NT2/D1 (cell line): ENCODE data around the gene SYT12.
A peak's percentile ranks its signal among the peaks of the same experiment; 100 is the strongest.

Source experiments
- DNase-seq: peaks from one replicate; pipeline ENCODE4 v3.0.0-alpha.2; 2011; ENCODE audit warnings: low read depth, low spot score
- H3K27me3 ChIP-seq: 2 replicates; pipeline ENCODE4 v1.6.0; 2011; ENCODE audit warnings: mild to moderate bottlenecking; ENCODE audit not compliant: insufficient read length, insufficient read depth
- H3K36me3 ChIP-seq: 2 replicates; pipeline ENCODE4 v1.6.1; 2011; ENCODE audit warnings: mild to moderate bottlenecking, low read length, mixed read lengths; ENCODE audit not compliant: insufficient read depth, insufficient read length
- H3K4me1 ChIP-seq: 2 replicates; pipeline ENCODE4 v1.5.1; 2011; ENCODE audit not compliant: insufficient read depth, insufficient read length
- H3K4me3 ChIP-seq: 2 replicates; pipeline ENCODE4 v1.5.1; 2011; ENCODE audit warnings: low read depth; ENCODE audit not compliant: insufficient read length
- H3K9ac ChIP-seq: 2 replicates; pipeline ENCODE4 v1.6.0; 2011; ENCODE audit warnings: low read depth; ENCODE audit not compliant: insufficient read length
- H3K9me3 ChIP-seq: 2 replicates; pipeline ENCODE4 v1.5.1; 2011; ENCODE audit warnings: mild to moderate bottlenecking, low read length; ENCODE audit not compliant: insufficient read depth
- SUZ12 ChIP-seq: IDR thresholded peaks from 2 replicates; pipeline ENCODE4 v1.6.1; 2011; ENCODE audit not compliant: insufficient read length, insufficient read depth; ENCODE audit errors: extremely low read depth
- YY1 ChIP-seq: IDR thresholded peaks from 2 replicates; pipeline ENCODE4 v1.6.1; 2011; ENCODE audit not compliant: insufficient read length, insufficient read depth
- ZNF274 ChIP-seq: IDR thresholded peaks from 2 replicates; pipeline ENCODE4 v1.6.1; 2011; ENCODE audit warnings: mild to moderate bottlenecking, low read depth, low read length

Gene SYT12

GRCh38 chr11:67013511-67014045, 9.4 kb upstream of the SYT12 start:
- Histone ChIP-seq H3K4me1 (peaks cover 21% of the 10 kb centered on the region), H3K4me3 (no peak overlapping the region), H3K27me3 (no peaks in the 10 kb centered on the region), H3K9ac (no peak overlapping the region), H3K36me3 (no peaks in the 10 kb centered on the region), H3K9me3 (no peaks in the 10 kb centered on the region)
- no peak for DNase-seq
- no peak for TF ChIP-seq ZNF274

DNA sequence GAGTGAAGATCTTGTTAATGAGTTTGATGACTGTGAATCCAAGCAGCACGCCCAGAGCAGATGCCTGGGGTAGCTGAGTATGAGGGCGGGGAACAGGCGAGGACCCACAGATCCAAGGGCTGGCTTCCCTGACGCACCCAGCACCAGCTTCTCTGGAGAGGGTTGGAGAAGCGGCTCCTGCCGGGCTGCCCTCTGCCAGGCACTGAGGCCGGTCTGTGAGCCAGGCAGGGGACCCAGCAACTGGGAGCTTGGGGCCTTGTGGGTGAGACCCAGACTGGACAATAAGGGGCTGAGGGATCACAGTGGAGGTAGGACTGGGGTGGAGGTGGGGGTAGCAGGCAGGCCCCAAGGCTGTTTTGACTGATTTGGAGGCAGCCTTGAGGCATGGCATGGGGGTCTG, 8.6 kb upstream of the SYT12 start:
- DNase-seq = no peak
- TF ChIP-seq SUZ12 (no peak), YY1 (no peak), ZNF274 (no peak)
- H3K36me3 ChIP-seq = no peaks in the 10 kb centered on the region
- no peaks in the 10 kb centered on the region for H3K27me3 ChIP-seq
- peaks cover 21% of the 10 kb centered on the region for H3K4me1 ChIP-seq
- H3K9me3 ChIP-seq = no peaks in the 10 kb centered on the region
- H3K4me3 ChIP-seq = no peak overlapping the region
- H3K9ac ChIP-seq = no peak overlapping the region

DNA sequence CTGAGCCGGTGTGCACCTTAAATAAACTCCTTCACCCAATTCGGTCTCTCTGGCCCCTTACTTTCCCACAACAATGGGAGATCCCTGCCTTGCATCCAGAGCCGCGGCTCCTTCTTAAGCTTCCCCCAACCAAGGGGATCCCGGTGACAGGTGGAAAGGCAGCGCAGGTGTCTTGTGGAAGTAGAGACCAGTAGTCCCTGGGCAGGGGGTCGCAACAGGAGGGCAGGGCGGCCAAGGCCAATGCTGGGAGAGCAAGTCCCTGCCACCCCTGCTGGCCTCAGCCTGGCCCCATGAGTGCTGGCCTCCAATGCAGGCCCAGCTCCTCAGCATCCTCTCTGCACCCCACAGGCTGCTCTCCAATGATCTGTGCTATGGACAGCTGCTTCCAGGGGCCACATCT, 7.9 kb upstream of the SYT12 start:
- Histone ChIP-seq H3K4me1 (peaks cover 21% of the 10 kb centered on the region), H3K4me3 (no peak overlapping the region), H3K36me3 (no peaks in the 10 kb centered on the region), H3K9ac (no peak overlapping the region), H3K9me3 (no peaks in the 10 kb centered on the region), H3K27me3 (no peaks in the 10 kb centered on the region)
- DNase-seq = no peak
- TF ChIP-seq SUZ12 (no peak), YY1 (no peak), ZNF274 (no peak)

GRCh38 chr11:67016550-67016949, 6.4 kb upstream of the SYT12 start:
- H3K4me3 ChIP-seq = no peak overlapping the region
- H3K9ac ChIP-seq = no peak overlapping the region
- no peaks in the 10 kb centered on the region for H3K9me3 ChIP-seq
- DNase-seq = no peak
- TF ChIP-seq YY1 (no peak), SUZ12 (no peak), ZNF274 (no peak)
- H3K4me1 ChIP-seq = peaks cover 24% of the 10 kb centered on the region
- H3K36me3 ChIP-seq = no peaks in the 10 kb centered on the region
- H3K27me3 ChIP-seq = no peaks in the 10 kb centered on the region

DNA sequence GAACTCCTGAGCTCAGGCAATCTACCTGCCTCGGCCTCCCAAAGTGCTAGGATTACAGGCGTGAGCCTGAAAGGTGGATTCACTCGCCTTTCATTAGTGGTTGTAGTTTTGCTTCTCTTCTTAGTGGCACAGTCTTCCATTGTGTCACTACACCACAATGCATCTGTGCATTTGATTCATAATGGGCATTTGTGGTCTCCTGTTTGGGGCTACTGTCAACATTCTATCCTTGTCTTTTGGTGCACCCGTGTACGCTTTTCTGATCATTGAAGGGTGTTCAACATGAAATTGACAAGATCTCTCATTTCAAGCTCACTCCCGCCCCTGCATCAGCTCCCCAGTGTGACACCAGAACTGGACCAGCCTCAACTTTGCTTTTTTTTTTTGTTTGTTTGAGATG, 2.0 kb upstream of the SYT12 start:
- Histone ChIP-seq H3K4me3 (no peak overlapping the region), H3K9me3 (no peaks in the 10 kb centered on the region), H3K27me3 (peaks cover 41% of the 10 kb centered on the region), H3K4me1 (peaks cover 23% of the 10 kb centered on the region), H3K9ac (no peak overlapping the region), H3K36me3 (no peaks in the 10 kb centered on the region)
- no peak for DNase-seq
- TF ChIP-seq SUZ12 (no peak), YY1 (no peak), ZNF274 (no peak)

DNA sequence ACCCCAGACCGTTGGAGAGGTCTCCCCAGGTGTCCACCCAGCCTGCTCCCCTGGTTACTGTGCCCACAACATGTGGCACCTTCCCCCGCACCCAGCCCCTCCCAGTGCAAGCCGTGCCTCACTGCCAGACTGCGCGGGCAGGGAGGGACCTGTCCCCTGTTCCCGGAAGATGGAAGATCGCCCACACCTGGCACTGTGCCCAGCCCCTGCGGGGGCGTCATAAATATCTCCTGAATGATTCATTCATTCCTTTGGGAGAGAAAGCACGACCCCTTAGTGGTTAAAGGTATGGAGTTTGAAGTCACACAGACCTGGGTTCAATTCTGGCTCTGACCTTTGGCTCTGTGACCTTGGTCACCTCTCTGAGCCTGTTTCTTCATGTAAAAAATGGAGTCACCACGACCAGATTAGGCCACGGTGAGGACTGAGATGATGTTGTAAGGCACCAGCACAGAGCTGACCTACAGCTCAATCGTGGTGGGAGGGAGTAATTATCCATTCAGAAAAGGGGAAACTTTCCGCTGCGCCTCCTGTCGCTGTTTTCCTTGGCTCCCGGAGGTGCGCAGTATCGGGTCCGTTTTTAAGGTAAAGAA, 497 bp upstream of the SYT12 start:
- H3K36me3 ChIP-seq = no peaks in the 10 kb centered on the region
- peak overlapping the region; percentile 79 for H3K9ac ChIP-seq
- TF ChIP-seq ZNF274 (no peak), SUZ12 (no peak), YY1 (no peak)
- H3K4me3 ChIP-seq = peak overlapping the region; percentile 53
- peaks cover 24% of the 10 kb centered on the region for H3K4me1 ChIP-seq
- DNase-seq = no peak
- H3K27me3 ChIP-seq = peaks cover 44% of the 10 kb centered on the region
- no peaks in the 10 kb centered on the region for H3K9me3 ChIP-seq

GRCh38 chr11:67023957-67024353, 1.0 kb downstream of the SYT12 start:
- no peak for DNase-seq
- Histone ChIP-seq H3K9me3 (no peaks in the 10 kb centered on the region), H3K4me1 (peaks cover 36% of the 10 kb centered on the region), H3K36me3 (no peaks in the 10 kb centered on the region), H3K9ac (peak overlapping the region; percentile 79), H3K27me3 (peaks cover 44% of the 10 kb centered on the region), H3K4me3 (peak overlapping the region; percentile 53)
- TF ChIP-seq ZNF274 = no peak
- no peak for TF ChIP-seq YY1
- peak; percentile 28 for TF ChIP-seq SUZ12

DNA sequence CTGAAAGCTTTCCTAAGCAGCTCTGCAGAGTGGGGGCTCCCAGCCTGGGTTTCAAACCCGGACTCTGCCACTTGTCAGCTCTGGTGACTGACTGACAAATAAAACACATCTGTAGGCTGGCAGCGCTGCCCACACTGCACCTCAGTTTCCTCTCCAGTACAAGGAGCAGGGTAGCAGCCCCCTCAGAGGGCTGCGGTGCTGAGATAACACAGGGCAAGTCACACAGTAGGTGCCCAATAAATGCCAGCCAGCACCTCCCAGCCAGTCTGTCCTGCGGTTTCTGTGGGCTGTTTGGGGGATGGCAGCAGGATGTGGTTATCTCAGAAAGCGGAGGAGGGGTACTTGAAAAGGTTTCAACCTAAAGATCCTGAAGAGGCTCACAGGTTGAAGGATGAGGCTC, 1.5 kb downstream of the SYT12 start:
- H3K4me1 ChIP-seq = peaks cover 40% of the 10 kb centered on the region
- peaks cover 47% of the 10 kb centered on the region for H3K27me3 ChIP-seq
- TF ChIP-seq SUZ12 (no peak), YY1 (no peak), ZNF274 (no peak)
- no peak overlapping the region for H3K9ac ChIP-seq
- no peak for DNase-seq
- no peaks in the 10 kb centered on the region for H3K9me3 ChIP-seq
- H3K36me3 ChIP-seq = no peaks in the 10 kb centered on the region
- H3K4me3 ChIP-seq = no peak overlapping the region
